ENCODE measurements around the gene SLC25A38.

SLC25A38 gene

GRCh38 chr3:39378088-39378487, 5.1 kb upstream of the SLC25A38 start:
- peak; percentile 30 for DNase-seq (ENCODE audit: low spot score)

GRCh38 chr3:39378957-39379777, 4.0 kb upstream of the SLC25A38 start:
- DNase-seq (ENCODE audit: low spot score) = no peak

GRCh38 chr3:39379778-39380155, 3.4 kb upstream of the SLC25A38 start:
- no peak for DNase-seq (ENCODE audit: low spot score)

- no peak for DNase-seq (ENCODE audit: low spot score)
These were observed 1.7 kb upstream of the SLC25A38 start for GRCh38 chr3:39381432-39381831.

GRCh38 chr3:39383881-39384664, 903 bp downstream of the SLC25A38 start:
- DNase-seq (ENCODE audit: low spot score) = peak; percentile 94

- no peak for DNase-seq (ENCODE audit: low spot score)
These were observed 1.5 kb downstream of the SLC25A38 start for GRCh38 chr3:39384665-39385000.

- no peak for DNase-seq (ENCODE audit: low spot score)
These were observed 2.4 kb downstream of the SLC25A38 start for GRCh38 chr3:39385456-39386090.

GRCh38 chr3:39386318-39386717, 3.1 kb downstream of the SLC25A38 start:
- DNase-seq (ENCODE audit: low spot score) = no peak

- no peak for DNase-seq (ENCODE audit: low spot score)
These were observed 4.3 kb downstream of the SLC25A38 start for GRCh38 chr3:39387411-39387975.

GRCh38 chr3:39388153-39388552, 5.0 kb downstream of the SLC25A38 start:
- DNase-seq (ENCODE audit: low spot score) = no peak

GRCh38 chr3:39388741-39389248, 5.6 kb downstream of the SLC25A38 start:
- DNase-seq (ENCODE audit: low spot score) = no peak

GRCh38 chr3:39390181-39390580, 7.0 kb downstream of the SLC25A38 start:
- DNase-seq (ENCODE audit: low spot score) = no peak

- DNase-seq (ENCODE audit: low spot score) = no peak
These were observed 13.5 kb downstream of the SLC25A38 start for GRCh38 chr3:39396690-39397089.

- DNase-seq (ENCODE audit: low spot score) = no peak
These were observed 15.5 kb downstream of the SLC25A38 start for GRCh38 chr3:39398700-39399099.

- no peak for DNase-seq (ENCODE audit: low spot score)
These were observed 18.8 kb downstream of the SLC25A38 start for GRCh38 chr3:39401983-39402382.

GRCh38 chr3:39404943-39405686, 21.9 kb downstream of the SLC25A38 start:
- DNase-seq (ENCODE audit: low spot score) = no peak

- DNase-seq (ENCODE audit: low spot score) = no peak
These were observed 22.7 kb downstream of the SLC25A38 start for GRCh38 chr3:39405687-39406367.

GRCh38 chr3:39406368-39407258, 23.4 kb downstream of the SLC25A38 start, which contains the start of gene RPSA:
Gene RPSA (plus strand): TSS chr3:39406720. CDS start chr3:39407654, 934 bp downstream.
- DNase-seq (ENCODE audit: low spot score) = peak; percentile 98

- DNase-seq (ENCODE audit: low spot score) = no peak
These were observed 24.1 kb downstream of the SLC25A38 start for GRCh38 chr3:39407259-39407629.

Data from RKO (cell line).